CD4-positive, alpha-beta T cell (primary cell): ENCODE measurements around the gene EPB41L4B. TPM values are rescaled to one million over a fixed set of nuclear protein-coding genes. Genes with fewer than 3 reads are reported as not detected.

Experiments
- ATAC-seq: fragments of 200-7000 bp; cut with Tn5 transposase; one replicate; pipeline ENCODE4 v1.10.0; 2022; ENCODE audit warnings: mild to moderate bottlenecking; ENCODE audit not compliant: poor library complexity
- CTCF ChIA-PET: fragments of 350-600 bp; sonication (Branson Sonifier 250); formaldehyde crosslinking; loops from one replicate; lab custom pipeline; 2021; ENCODE audit warnings: antibody characterized with exemption, inconsistent platforms; lab: Charles Lee
- POLR2A ChIA-PET: fragments of 350-600 bp; sonication (Branson Sonifier 250); formaldehyde crosslinking; loops from one replicate; lab custom pipeline; 2021; ENCODE audit warnings: antibody characterized with exemption, inconsistent platforms; lab: Charles Lee
- DNase-seq, 14 experiments: peaks; one replicate each; pipeline ENCODE4 v3.0.0-alpha.2; 2013 to 2020; ENCODE audit warnings: mixed read lengths in 2 of 14
- H3K27ac ChIP-seq, 2 donors: one replicate each; pipeline versions ENCODE4 v1.5.1 to v1.7.0; 2013; ENCODE audit warnings: low read length in 2 of 2, low read depth in 1 of 2, mild to moderate bottlenecking in 1 of 2
- H3K27me3 ChIP-seq, 2 experiments: 1 replicate in 1 of 2; 2 replicates in 1 of 2; pipeline versions ENCODE4 v1.6.1 to v1.7.0; 2013; ENCODE audit warnings: low read length in 2 of 2, control low read depth in 1 of 2, mild to moderate bottlenecking in 1 of 2, moderate library complexity in 1 of 2; ENCODE audit not compliant: insufficient read depth in 2 of 2, control insufficient read depth in 1 of 2
- H3K36me3 ChIP-seq: one replicate; pipeline ENCODE4 v1.6.1; 2013; ENCODE audit warnings: low read length, control low read depth; ENCODE audit not compliant: insufficient read depth
- H3K4me1 ChIP-seq: one replicate; pipeline ENCODE4 v1.6.1; 2013; ENCODE audit warnings: low read length, control low read depth; ENCODE audit not compliant: insufficient read depth
- H3K4me3 ChIP-seq: one replicate; pipeline ENCODE4 v1.5.1; 2013; ENCODE audit warnings: mild to moderate bottlenecking, low read length, moderate library complexity
- H3K9me3 ChIP-seq, 2 experiments: 1 replicate in 1 of 2; 2 replicates in 1 of 2; pipeline versions ENCODE4 v1.6.1 to v1.7.0; 2013; ENCODE audit warnings: low read length in 2 of 2, mild to moderate bottlenecking in 2 of 2, control low read depth in 1 of 2, moderate library complexity in 1 of 2; ENCODE audit not compliant: control insufficient read depth in 1 of 2, insufficient read depth in 1 of 2
- H3K27ac Mint-ChIP-seq: one replicate; pipeline ENCODE4 v1.8.0; 2020; ENCODE audit warnings: mixed read lengths
- H3K27me3 Mint-ChIP-seq: one replicate; pipeline ENCODE4 v1.8.0; 2021; ENCODE audit warnings: mixed read lengths
- H3K36me3 Mint-ChIP-seq: one replicate; pipeline ENCODE4 v1.8.0; 2021; ENCODE audit warnings: low read depth, mixed read lengths
- H3K4me1 Mint-ChIP-seq: one replicate; pipeline ENCODE4 v1.8.0; 2021; ENCODE audit warnings: low read depth, mixed read lengths
- H3K4me3 Mint-ChIP-seq: one replicate; pipeline ENCODE4 v1.8.0; 2020; ENCODE audit warnings: mild to moderate bottlenecking, mixed read lengths
- H3K9me3 Mint-ChIP-seq: one replicate; pipeline ENCODE4 v1.8.0; 2020; ENCODE audit warnings: mixed read lengths
- intact Hi-C, 2 experiments: fragments of 100-400 bp; cut with DNase I in 1 of 2; cut with micrococcal nuclease in 1 of 2; formaldehyde crosslinking; loops; one replicate each; pipeline versions ENCODE4 v1.15.1 to v1.9.0; 2023 to 2025; cut with DNase I, micrococcal nuclease
- total RNA-seq, 174 experiments: library from RNA in 2 of 174; stranded (reverse) in 2 of 174; gene quantifications; one replicate each; pipeline ENCODE4 v1.2.3 and lab custom pipeline; 2021 to 2026
- TF ChIP-seq, protein P1 (sequence below): fragments of 200-600 bp; IDR thresholded peaks from one replicate; pipeline ENCODE4 v1.8.0; 2022; ENCODE audit warnings: antibody characterized with exemption, mild to moderate bottlenecking

EPB41L4B gene
- total RNA-seq, 2 experiments from 2014 or later = not detected

DNA sequence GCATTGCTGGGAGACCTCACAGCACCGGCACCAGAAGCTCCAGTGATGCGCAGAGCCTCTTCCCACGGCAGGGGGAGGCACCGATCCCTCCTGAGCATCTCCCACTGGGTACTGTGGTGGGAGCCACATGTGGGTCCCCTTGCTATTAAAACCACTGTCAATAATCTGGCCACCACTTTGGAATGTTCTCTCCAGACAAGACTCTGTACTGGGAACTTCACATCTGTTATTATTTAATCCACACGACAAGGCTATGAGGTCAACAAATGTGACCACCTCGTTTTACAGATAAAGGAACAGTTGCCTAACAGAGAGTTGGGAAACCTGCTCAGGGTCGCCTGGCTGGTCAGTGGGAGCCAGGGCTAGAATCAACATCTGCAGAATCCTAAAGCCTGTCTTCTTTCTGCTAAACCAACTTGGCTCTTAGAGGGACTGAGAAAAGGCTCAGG lies 72.7 kb downstream of the EPB41L4B start:
- intact Hi-C loops = no loop called here
- Histone ChIP-seq H3K4me1 (no peaks in the 10 kb centered on the region), H3K4me3 (no peak overlapping the region), H3K9me3 (no peaks in the 10 kb centered on the region), H3K27me3 (peaks cover 5 to 6% of the 10 kb centered on the region in 2 experiments), H3K36me3 (no peaks in the 10 kb centered on the region), H3K27ac (no peak overlapping the region)
- Mint-ChIP-seq H3K27ac (no peak overlapping the region), H3K27me3 (peaks cover 29% of the 10 kb centered on the region), H3K4me3 (no peak overlapping the region), H3K36me3 (no peaks in the 10 kb centered on the region), H3K4me1 (no peaks in the 10 kb centered on the region), H3K9me3 (no peaks in the 10 kb centered on the region)
- POLR2A ChIA-PET = no interaction called here
- TF ChIP-seq, protein P1, sequence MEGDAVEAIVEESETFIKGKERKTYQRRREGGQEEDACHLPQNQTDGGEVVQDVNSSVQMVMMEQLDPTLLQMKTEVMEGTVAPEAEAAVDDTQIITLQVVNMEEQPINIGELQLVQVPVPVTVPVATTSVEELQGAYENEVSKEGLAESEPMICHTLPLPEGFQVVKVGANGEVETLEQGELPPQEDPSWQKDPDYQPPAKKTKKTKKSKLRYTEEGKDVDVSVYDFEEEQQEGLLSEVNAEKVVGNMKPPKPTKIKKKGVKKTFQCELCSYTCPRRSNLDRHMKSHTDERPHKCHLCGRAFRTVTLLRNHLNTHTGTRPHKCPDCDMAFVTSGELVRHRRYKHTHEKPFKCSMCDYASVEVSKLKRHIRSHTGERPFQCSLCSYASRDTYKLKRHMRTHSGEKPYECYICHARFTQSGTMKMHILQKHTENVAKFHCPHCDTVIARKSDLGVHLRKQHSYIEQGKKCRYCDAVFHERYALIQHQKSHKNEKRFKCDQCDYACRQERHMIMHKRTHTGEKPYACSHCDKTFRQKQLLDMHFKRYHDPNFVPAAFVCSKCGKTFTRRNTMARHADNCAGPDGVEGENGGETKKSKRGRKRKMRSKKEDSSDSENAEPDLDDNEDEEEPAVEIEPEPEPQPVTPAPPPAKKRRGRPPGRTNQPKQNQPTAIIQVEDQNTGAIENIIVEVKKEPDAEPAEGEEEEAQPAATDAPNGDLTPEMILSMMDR = no peak
- CTCF ChIA-PET = no interaction called here
- ATAC-seq (no peak), DNase-seq (no peak)

DNA sequence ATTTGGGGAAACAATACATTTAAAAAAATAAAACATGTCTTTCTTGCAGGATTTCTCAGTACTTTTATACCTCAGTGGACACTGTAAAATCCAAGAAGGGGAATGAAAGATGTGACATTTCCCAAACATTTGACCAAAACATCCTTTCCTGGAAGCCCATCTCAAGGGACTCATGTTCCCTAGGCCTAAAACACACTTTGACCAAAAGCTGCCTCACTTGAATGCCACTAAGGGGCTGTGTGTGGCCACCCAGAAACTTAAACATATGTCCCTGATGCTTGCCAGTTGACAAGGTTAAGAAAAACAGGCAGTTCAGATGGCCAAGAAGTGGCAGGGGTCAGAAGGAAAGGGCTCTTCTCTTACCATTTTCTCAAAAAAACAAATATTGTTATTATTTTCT lies 73.6 kb downstream of the EPB41L4B start:
- intact Hi-C loops = no loop called here
- Histone ChIP-seq H3K27ac (no peak overlapping the region), H3K4me3 (no peak overlapping the region), H3K36me3 (no peaks in the 10 kb centered on the region), H3K9me3 (no peaks in the 10 kb centered on the region), H3K4me1 (no peaks in the 10 kb centered on the region), H3K27me3 (peaks cover 5 to 6% of the 10 kb centered on the region in 2 experiments)
- no peaks in the 10 kb centered on the region for H3K36me3 Mint-ChIP-seq
- TF ChIP-seq, protein P1 = no peak
- no peak for DNase-seq
- H3K4me3 Mint-ChIP-seq = no peak overlapping the region
- H3K27ac Mint-ChIP-seq = no peak overlapping the region
- no peak for ATAC-seq
- POLR2A ChIA-PET = no interaction called here
- H3K27me3 Mint-ChIP-seq = peaks cover 30% of the 10 kb centered on the region
- CTCF ChIA-PET = no interaction called here
- no peaks in the 10 kb centered on the region for H3K4me1 Mint-ChIP-seq
- H3K9me3 Mint-ChIP-seq = no peaks in the 10 kb centered on the region

DNA sequence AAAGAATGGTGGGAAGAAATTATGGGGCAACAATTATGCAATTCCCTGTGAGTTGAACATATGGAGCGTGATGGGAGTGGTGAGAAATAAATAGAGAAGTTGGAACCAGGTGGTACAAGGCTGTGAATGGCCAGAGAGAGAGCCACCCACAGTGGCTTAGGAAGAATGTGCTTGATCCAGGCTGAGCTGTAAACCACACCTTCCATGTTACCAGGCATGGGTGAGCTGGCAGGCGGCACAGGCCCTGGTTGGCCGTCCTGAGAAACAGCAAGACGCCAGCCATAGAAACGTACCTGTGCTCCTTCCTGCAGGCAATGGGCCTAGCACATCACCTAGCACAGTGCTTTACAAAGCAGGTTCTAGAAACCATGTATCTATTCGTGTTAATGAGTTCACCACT lies 74.3 kb downstream of the EPB41L4B start:
- Mint-ChIP-seq H3K4me3 (no peak overlapping the region), H3K27ac (no peak overlapping the region), H3K36me3 (no peaks in the 10 kb centered on the region), H3K4me1 (no peaks in the 10 kb centered on the region), H3K27me3 (peaks cover 33% of the 10 kb centered on the region), H3K9me3 (no peaks in the 10 kb centered on the region)
- Histone ChIP-seq H3K9me3 (no peaks in the 10 kb centered on the region), H3K27ac (no peak overlapping the region), H3K27me3 (peaks cover 5 to 6% of the 10 kb centered on the region in 2 experiments), H3K4me3 (no peak overlapping the region), H3K4me1 (no peaks in the 10 kb centered on the region), H3K36me3 (no peaks in the 10 kb centered on the region)
- ChIA-PET CTCF (no interaction called here), POLR2A (no interaction called here)
- no peak for ATAC-seq
- DNase-seq = no peak
- TF ChIP-seq, protein P1 = no peak
- intact Hi-C loops = no loop called here
